Measurements from ENCODE around the gene UMPS.

GRCh38 chr3:124697302-124697701 is 33.0 kb upstream of the UMPS start:
- TF ChIP-seq SREBF2 (IDR thresholded peaks at IDR 0.05): no peak
- no peak for TF ChIP-seq POLR2A (IDR thresholded peaks at IDR 0.05; ENCODE audit: low read length)
- TF ChIP-seq EP300 (IDR thresholded peaks at IDR 0.05): no peak
- no peak for TF ChIP-seq CTCF (IDR thresholded peaks at IDR 0.05)
- no peak for TF ChIP-seq HOXB5 (CRISPR knock-in tag; IDR thresholded peaks at IDR 0.05)
- TF ChIP-seq, protein P1, sequence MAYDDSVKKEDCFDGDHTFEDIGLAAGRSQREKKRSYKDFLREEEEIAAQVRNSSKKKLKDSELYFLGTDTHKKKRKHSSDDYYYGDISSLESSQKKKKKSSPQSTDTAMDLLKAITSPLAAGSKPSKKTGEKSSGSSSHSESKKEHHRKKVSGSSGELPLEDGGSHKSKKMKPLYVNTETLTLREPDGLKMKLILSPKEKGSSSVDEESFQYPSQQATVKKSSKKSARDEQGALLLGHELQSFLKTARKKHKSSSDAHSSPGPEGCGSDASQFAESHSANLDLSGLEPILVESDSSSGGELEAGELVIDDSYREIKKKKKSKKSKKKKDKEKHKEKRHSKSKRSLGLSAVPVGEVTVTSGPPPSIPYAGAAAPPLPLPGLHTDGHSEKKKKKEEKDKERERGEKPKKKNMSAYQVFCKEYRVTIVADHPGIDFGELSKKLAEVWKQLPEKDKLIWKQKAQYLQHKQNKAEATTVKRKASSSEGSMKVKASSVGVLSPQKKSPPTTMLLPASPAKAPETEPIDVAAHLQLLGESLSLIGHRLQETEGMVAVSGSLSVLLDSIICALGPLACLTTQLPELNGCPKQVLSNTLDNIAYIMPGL (CRISPR knock-in tag; IDR thresholded peaks at IDR 0.05; ENCODE audit: borderline replicate concordance): no peak
- TF ChIP-seq CEBPB (IDR thresholded peaks at IDR 0.05): no peak
- TF ChIP-seq EHMT2 (IDR thresholded peaks at IDR 0.05; ENCODE audit: low read depth): no peak
- no peak for TF ChIP-seq ZFP36 (IDR thresholded peaks at IDR 0.05; ENCODE audit: borderline replicate concordance, partially characterized antibody)
- no peak for TF ChIP-seq MYC (IDR thresholded peaks at IDR 0.05; ENCODE audit: borderline replicate concordance, low read length)
- TF ChIP-seq RCOR1 (IDR thresholded peaks at IDR 0.05; ENCODE audit: low read depth, low read length): no peak
- TF ChIP-seq JUN (IDR thresholded peaks at IDR 0.05): no peak
- TF ChIP-seq CBX8 (IDR thresholded peaks at IDR 0.05): no peak
